Measurements from ENCODE around the gene COG8. TPM values are rescaled to one million over a fixed set of nuclear protein-coding genes. Genes with fewer than 3 reads are reported as not detected.
A peak's percentile ranks its signal among the peaks of the same experiment; 100 is the strongest.

Gene COG8
- total RNA-seq: 31.1 TPM
- long read RNA-seq, full-length matches to known transcripts: 36 of 54 reads
- long read RNA-seq, partial matches to known transcripts: 5 of 54 reads
- long read RNA-seq, other reads (novel, unspliced or antisense): 13 of 54 reads

- Histone ChIP-seq H3K4me3 (peak within 1 kb of the TSS; percentile 75), H3K27me3 (ENCODE audit: low read depth) (no peaks in the 10 kb centered on the region), H3K27ac (peak within 1 kb of the TSS; percentile 92), H3K4me1 (peaks cover 35% of the 10 kb centered on the region), H3K36me3 (peaks cover 61% of the 10 kb centered on the region), H3K9me3 (no peaks in the 10 kb centered on the region)
- peak; percentile 88 for TF ChIP-seq CTCF (IDR thresholded peaks at IDR 0.05)
- intact Hi-C loops (cut with DNase I): no loop called here
- DNase-seq (peak; percentile 94), ATAC-seq (peak; percentile 99)
These were observed at the start of gene COG8, which contains the start of gene NIP7 for GRCh38 chr16:69339289-69340094. COG8 (minus strand) TSS chr16:69339564; CDS start chr16:69339552, 12 bp downstream. NIP7 (plus strand) TSS chr16:69339772; CDS start chr16:69339830, 58 bp downstream.

- Histone ChIP-seq H3K9me3 (no peaks in the 10 kb centered on the region), H3K36me3 (peaks cover 26% of the 10 kb centered on the region), H3K4me3 (no peak overlapping the region), H3K27me3 (ENCODE audit: low read depth) (no peaks in the 10 kb centered on the region), H3K4me1 (peaks cover 10% of the 10 kb centered on the region), H3K27ac (no peak overlapping the region)
- ATAC-seq (no peak), DNase-seq (no peak)
- intact Hi-C loops (cut with DNase I): no loop called here
- TF ChIP-seq CTCF (IDR thresholded peaks at IDR 0.05): no peak
These were observed 47.2 kb upstream of the COG8 start for GRCh38 chr16:69386596-69386995.

GRCh38 chr16:69384974-69385373 is 45.6 kb upstream of the COG8 start:
- Histone ChIP-seq H3K27ac (peak overlapping the region; percentile 92), H3K4me1 (peaks cover 16% of the 10 kb centered on the region), H3K9me3 (no peaks in the 10 kb centered on the region), H3K4me3 (peak overlapping the region; percentile 77), H3K36me3 (peaks cover 41% of the 10 kb centered on the region), H3K27me3 (ENCODE audit: low read depth) (no peaks in the 10 kb centered on the region)
- no peak for TF ChIP-seq CTCF (IDR thresholded peaks at IDR 0.05)
- intact Hi-C loops (cut with DNase I): no loop called here
- no peak for DNase-seq
- no peak for ATAC-seq

- Histone ChIP-seq H3K4me3 (no peak overlapping the region), H3K4me1 (peaks cover 16% of the 10 kb centered on the region), H3K9me3 (no peaks in the 10 kb centered on the region), H3K36me3 (peaks cover 67% of the 10 kb centered on the region), H3K27ac (no peak overlapping the region), H3K27me3 (ENCODE audit: low read depth) (no peaks in the 10 kb centered on the region)
- DNase-seq (no peak), ATAC-seq (no peak)
- no peak for TF ChIP-seq CTCF (IDR thresholded peaks at IDR 0.05)
- intact Hi-C loops (cut with DNase I): no loop called here
These were observed 43.1 kb upstream of the COG8 start for GRCh38 chr16:69382421-69382820.

- no peak for DNase-seq
- no peak for ATAC-seq
- intact Hi-C loops (cut with DNase I): no loop called here
- Histone ChIP-seq H3K4me1 (peaks cover 16% of the 10 kb centered on the region), H3K36me3 (peaks cover 68% of the 10 kb centered on the region), H3K27ac (no peak overlapping the region), H3K9me3 (no peaks in the 10 kb centered on the region), H3K27me3 (ENCODE audit: low read depth) (no peaks in the 10 kb centered on the region), H3K4me3 (no peak overlapping the region)
- TF ChIP-seq CTCF (IDR thresholded peaks at IDR 0.05): no peak
These were observed 41.9 kb upstream of the COG8 start for GRCh38 chr16:69381231-69381630.
